HCT116 (cell line): Measurements from ENCODE around the gene ADGRD1. TPM values are rescaled to one million over a fixed set of nuclear protein-coding genes. Genes with fewer than 3 reads are reported as not detected.

Experiments used
- ATAC-seq: fragments of 200-7000 bp; cut with Tn5 transposase; 2 replicates; pipeline ENCODE4 v1.9.1; 2020; ENCODE audit warnings: mild to moderate bottlenecking, moderate library complexity
- BruUV-seq: library from RNA; stranded (reverse); fragments of 400-500 nt; replicated peaks from 2 replicates; lab custom pipeline; 2021; lab: Mats Ljungman, UMichigan
- CTCF ChIA-PET: fragments of 300-600 bp; sonication (Branson Sonifier 250); formaldehyde crosslinking; loops from one replicate; lab custom pipeline; 2021; ENCODE audit warnings: antibody characterized with exemption; lab: Charles Lee
- POLR2A ChIA-PET: fragments of 300-600, 350-600 bp; sonication (Branson Sonifier 250); formaldehyde crosslinking; loops from one replicate; lab custom pipeline; 2021; ENCODE audit warnings: antibody characterized with exemption; lab: Charles Lee
- RAD21 ChIA-PET, 2 experiments: fragments of 300-600 bp; sonication (Branson Sonifier 250); formaldehyde crosslinking; loops; one replicate each; lab custom pipeline; 2023; ENCODE audit warnings: low total read pairs in 2 of 2; ENCODE audit not compliant: uncharacterized antibody in 2 of 2, unreplicated experiment in 2 of 2, low non-redundant PET in 1 of 2; lab: Charles Lee
- DNase-seq: peaks from one replicate; pipeline ENCODE4 v3.0.0-alpha.2; 2010; ENCODE audit warnings: low read depth, low spot score
- H2AFZ ChIP-seq: fragments of 200-600 bp; shearing (Covaris generic), sonication (generic); 2 replicates; pipeline ENCODE4 v1.6.1; 2017; ENCODE audit warnings: low read depth, mixed run types, mixed read lengths, antibody characterized with exemption, low read length; ENCODE audit not compliant: poor library complexity, severe bottlenecking
- H3K27ac ChIP-seq: 2 replicates; pipeline ENCODE4 v1.5.1; 2012; ENCODE audit warnings: low read depth, low read length
- H3K27me3 ChIP-seq: fragments of 200-600 bp; sonication (generic); 2 replicates; pipeline ENCODE4 v1.6.1; 2016; ENCODE audit warnings: mixed run types, low read length, mixed read lengths; ENCODE audit not compliant: insufficient read depth
- H3K36me3 ChIP-seq, 2 experiments: fragments of 200-500 bp in 1 of 2; fragments of 200-600 bp in 1 of 2; sonication (Bioruptor generic) in 1 of 2; sonication (generic) in 1 of 2; 2 replicates each; pipeline versions ENCODE4 v1.5.1 to v1.6.1; 2014 to 2016; ENCODE audit warnings: low read length in 2 of 2, inconsistent platforms in 1 of 2, mixed read lengths in 1 of 2, mixed run types in 1 of 2; ENCODE audit not compliant: insufficient read depth in 2 of 2, control insufficient read depth in 1 of 2
- H3K4me1 ChIP-seq, 2 experiments: fragments of 200-600 bp in 1 of 2; sonication (generic) in 1 of 2; 2 replicates each; pipeline versions ENCODE4 v1.5.1 to v1.6.1; 2012 to 2017; ENCODE audit warnings: low read length in 2 of 2, inconsistent platforms in 1 of 2, mild to moderate bottlenecking in 1 of 2, mixed read lengths in 1 of 2, mixed run types in 1 of 2, moderate library complexity in 1 of 2; ENCODE audit not compliant: insufficient read depth in 2 of 2, control insufficient read depth in 1 of 2
- H3K4me2 ChIP-seq: fragments of 200-600 bp; sonication (generic); 2 replicates; pipeline ENCODE4 v1.6.1; 2017; ENCODE audit warnings: mixed run types, low read length, mixed read lengths
- H3K4me3 ChIP-seq, 2 experiments: fragments of 200-600 bp in 1 of 2; sonication (generic) in 1 of 2; replicated peaks in 1 of 2; 2 replicates each; pipeline ENCODE4 v1.5.1; 2011 to 2016; ENCODE audit warnings: low read length in 2 of 2, control low read depth in 1 of 2, low read depth in 1 of 2, mild to moderate bottlenecking in 1 of 2, mixed read lengths in 1 of 2, mixed run types in 1 of 2
- H3K79me2 ChIP-seq: fragments of 200-600 bp; sonication (generic); 2 replicates; pipeline ENCODE4 v1.6.1; 2017; ENCODE audit warnings: mild to moderate bottlenecking, mixed run types, low read length, moderate library complexity, mixed read lengths; ENCODE audit not compliant: insufficient read depth
- H3K9ac ChIP-seq: fragments of 200-600 bp; sonication (generic); 2 replicates; pipeline ENCODE4 v1.6.1; 2016; ENCODE audit warnings: low read length, mixed read lengths
- H3K9me2 ChIP-seq: fragments of 200-600 bp; sonication (generic), shearing (Covaris generic); 2 replicates; pipeline ENCODE4 v1.6.1; 2017; ENCODE audit warnings: mixed run types, mild to moderate bottlenecking, moderate library complexity; ENCODE audit not compliant: insufficient read depth
- H3K9me3 ChIP-seq, 2 experiments: fragments of 200-500 bp in 1 of 2; fragments of 200-600 bp in 1 of 2; sonication (Bioruptor generic) in 1 of 2; sonication (generic) in 1 of 2; 2 replicates each; pipeline ENCODE4 v1.6.1; 2014 to 2017; ENCODE audit warnings: low read length in 2 of 2, mixed read lengths in 2 of 2, inconsistent platforms in 1 of 2, low read depth in 1 of 2, mild to moderate bottlenecking in 1 of 2, mixed run types in 1 of 2, moderate library complexity in 1 of 2; ENCODE audit not compliant: control insufficient read depth in 1 of 2, insufficient read depth in 1 of 2
- H4K20me1 ChIP-seq: fragments of 200-600 bp; sonication (generic), shearing (Covaris generic); 2 replicates; pipeline ENCODE4 v1.6.1; 2017; ENCODE audit warnings: mixed run types, mild to moderate bottlenecking, moderate library complexity; ENCODE audit not compliant: insufficient read depth
- CEBPB ChIP-seq: IDR thresholded peaks from 2 replicates; pipeline ENCODE4 v1.6.1; 2012; ENCODE audit warnings: low read depth
- CTCF ChIP-seq, 3 experiments: fragments of 200-600 bp in 1 of 3; sonication (generic) in 1 of 3; IDR thresholded peaks in 2 of 3; conservative IDR thresholded peaks in 1 of 3; 2 replicates each; pipeline ENCODE4 v1.5.1; 2012 to 2017; ENCODE audit warnings: low read depth in 2 of 3, low read length in 2 of 3, antibody characterized with exemption in 1 of 3, borderline replicate concordance in 1 of 3, control low read depth in 1 of 3, mild to moderate bottlenecking in 1 of 3, mixed read lengths in 1 of 3, mixed run types in 1 of 3, moderate library complexity in 1 of 3; ENCODE audit not compliant: insufficient read depth in 1 of 3
- EGR1 ChIP-seq: IDR thresholded peaks from 2 replicates; pipeline ENCODE4 v1.6.1; 2012; ENCODE audit warnings: low read depth
- EZH2 ChIP-seq: fragments of 200-600 bp; sonication (generic); IDR thresholded peaks from 2 replicates; pipeline ENCODE4 v1.6.1; 2017; ENCODE audit warnings: antibody characterized with exemption, mixed run types
- EZH2phosphoT487 ChIP-seq: fragments of 200-600 bp; IDR thresholded peaks from 2 replicates; pipeline ENCODE4 v1.6.1; 2018; ENCODE audit warnings: antibody characterized with exemption, borderline replicate concordance
- MAX ChIP-seq: IDR thresholded peaks from 2 replicates; pipeline ENCODE4 v1.6.1; 2012
- POLR2AphosphoS5 ChIP-seq: IDR thresholded peaks from 2 replicates; pipeline ENCODE4 v1.6.1; 2011; ENCODE audit warnings: mild to moderate bottlenecking, low read depth, low read length, moderate library complexity
- SRF ChIP-seq: IDR thresholded peaks from 2 replicates; pipeline ENCODE4 v1.6.1; 2012; ENCODE audit warnings: low read depth
- TCF7L2 ChIP-seq: IDR thresholded peaks from 2 replicates; pipeline ENCODE4 v1.7.0; 2011; ENCODE audit warnings: borderline replicate concordance, inconsistent platforms; ENCODE audit not compliant: insufficient read depth, insufficient read length; ENCODE audit errors: extremely low read depth
- ZBTB33 ChIP-seq: IDR thresholded peaks from 2 replicates; pipeline ENCODE4 v1.6.1; 2011; ENCODE audit warnings: mild to moderate bottlenecking, low read length, moderate library complexity; ENCODE audit not compliant: insufficient replicate concordance; ENCODE audit errors: extremely low read depth
- ZNF274 ChIP-seq: fragments of 200-500 bp; sonication (Bioruptor generic); IDR thresholded peaks from 2 replicates; pipeline ENCODE4 v1.6.1; 2014; ENCODE audit warnings: mild to moderate bottlenecking, low read depth, low read length, inconsistent platforms
- intact Hi-C: fragments of 100-400 bp; cut with micrococcal nuclease; formaldehyde crosslinking; loops from 2 replicates; pipeline ENCODE4 v1.10.0; 2022
- total RNA-seq: library from RNA; stranded (reverse); gene quantifications from one replicate; pipeline ENCODE4 v1.2.1, GENCODE V29; 2021; ENCODE audit not compliant: unreplicated experiment

ADGRD1 gene
- total RNA-seq, 1 experiment from 2014 or later, result 0.44 TPM

GRCh38 chr12:130955238-130955816 lies 1.6 kb downstream of the ADGRD1 start:
- DNase-seq (no peak), ATAC-seq (no peak)
- POLR2A ChIA-PET, result no interaction called here
- H3K9ac ChIP-seq, result no peak overlapping the region
- TF ChIP-seq SRF, result no peak
- no peak for TF ChIP-seq MAX
- TF ChIP-seq ZNF274, result no peak
- TF ChIP-seq POLR2AphosphoS5, result no peak
- no peak for TF ChIP-seq CTCF (IDR thresholded peaks at IDR 0.05 in 2 of 3, conservative IDR thresholded peaks at IDR 0.05 in 1 of 3; ENCODE audit: borderline replicate concordance in 1 of 3, insufficient read depth in 1 of 3, low read depth in 2 of 3, low read length in 2 of 3)
- no peak for TF ChIP-seq EGR1
- TF ChIP-seq TCF7L2, result no peak
- TF ChIP-seq ZBTB33, result no peak
- no peak for TF ChIP-seq EZH2phosphoT487
- TF ChIP-seq CEBPB, result no peak
- no peak for TF ChIP-seq EZH2
- TF ChIP-seq, all 23 proteins: peak for 0
- H3K9me2 ChIP-seq, result no peaks in the 10 kb centered on the region
- peaks cover 0 to 5% of the 10 kb centered on the region in 2 experiments; a peak in 1 of 4 replicates for H3K9me3 ChIP-seq
- no peaks in the 10 kb centered on the region for H3K4me1 ChIP-seq
- ChIA-PET RAD21 (no interaction called here), CTCF (no interaction called here)
- H2AFZ ChIP-seq, result no peak overlapping the region
- peaks cover 16% of the 10 kb centered on the region for H3K27me3 ChIP-seq
- no peak overlapping the region for H3K27ac ChIP-seq
- H4K20me1 ChIP-seq, result no peaks in the 10 kb centered on the region
- H3K4me3 ChIP-seq, result no peak overlapping the region
- H3K36me3 ChIP-seq, result no peaks in the 10 kb centered on the region
- intact Hi-C loops, result no loop called here
- no peak overlapping the region for H3K4me2 ChIP-seq
- no TSS peak for BruUV-seq
- no peaks in the 10 kb centered on the region for H3K79me2 ChIP-seq
